ENCODE measurements around the gene RAB11FIP2. TPM values are rescaled to one million over a fixed set of nuclear protein-coding genes. Genes with fewer than 3 reads are reported as not detected.

The RAB11FIP2 gene
- total and polyA plus RNA-seq, 7 donors = 1.4 to 166 (median 40.3) TPM

- no peak for TF ChIP-seq EP300 (IDR thresholded peaks at IDR 0.05)
- TF ChIP-seq POLR2A (IDR thresholded peaks at IDR 0.05) = no peak
- TF ChIP-seq POLR2AphosphoS5 (IDR thresholded peaks at IDR 0.05) = no peak
- TF ChIP-seq CTCF (IDR thresholded peaks at IDR 0.05) = no peak
- DNase-seq = no peak
- no peak overlapping the region for H3K4me3 ChIP-seq
- H3K9me3 ChIP-seq = no peaks in the 10 kb centered on the region
- no peak overlapping the region for H3K27ac ChIP-seq
- intact Hi-C loops (cut with DNase I) = no loop called here
- H3K4me1 ChIP-seq = no peaks in the 10 kb centered on the region
- no peaks in the 10 kb centered on the region for H3K27me3 ChIP-seq
- peaks cover 0 to 24% (median 0%) of the 10 kb centered on the region in 4 donors for H3K36me3 ChIP-seq
These were observed 33.7 kb downstream of the RAB11FIP2 start for GRCh38 chr10:118012952-118013525.

GRCh38 chr10:118007773-118008172 lies 39.0 kb downstream of the RAB11FIP2 start:
- Histone ChIP-seq H3K9me3 (no peaks in the 10 kb centered on the region), H3K4me1 (no peaks in the 10 kb centered on the region), H3K27me3 (no peaks in the 10 kb centered on the region), H3K36me3 (peaks cover 0 to 37% (median 0%) of the 10 kb centered on the region in 4 donors), H3K4me3 (no peak overlapping the region), H3K27ac (no peak overlapping the region)
- 95 to 96% methylated on average over 3 of the region's 3 CpGs for WGBS, 2 donors
- intact Hi-C loops (cut with DNase I) = no loop called here
- DNase-seq = no peak
- TF ChIP-seq POLR2A (IDR thresholded peaks at IDR 0.05) (no peak), CTCF (IDR thresholded peaks at IDR 0.05) (no peak), EP300 (IDR thresholded peaks at IDR 0.05) (no peak), POLR2AphosphoS5 (IDR thresholded peaks at IDR 0.05) (no peak)

- WGBS, 2 donors = 86 to 94% methylated on average over 1 of the region's 1 CpG
- H3K36me3 ChIP-seq = peaks cover 0 to 32% (median 0%) of the 10 kb centered on the region in 4 donors
- H3K4me3 ChIP-seq = no peak overlapping the region
- no peaks in the 10 kb centered on the region for H3K27me3 ChIP-seq
- intact Hi-C loops (cut with DNase I) = no loop called here
- H3K27ac ChIP-seq = no peak overlapping the region
- DNase-seq = no peak
- H3K4me1 ChIP-seq = no peaks in the 10 kb centered on the region
- H3K9me3 ChIP-seq = no peaks in the 10 kb centered on the region
- TF ChIP-seq POLR2AphosphoS5 (IDR thresholded peaks at IDR 0.05) = no peak
- TF ChIP-seq EP300 (IDR thresholded peaks at IDR 0.05) = no peak
- TF ChIP-seq CTCF (IDR thresholded peaks at IDR 0.05) = no peak
- no peak for TF ChIP-seq POLR2A (IDR thresholded peaks at IDR 0.05)
These were observed 43.6 kb downstream of the RAB11FIP2 start for GRCh38 chr10:118003126-118003525.

- WGBS, 2 donors = 90 to 95% methylated on average over 6 of the region's 6 CpGs
- H3K36me3 ChIP-seq = peaks cover 0 to 26% (median 0%) of the 10 kb centered on the region in 4 donors
- H3K4me3 ChIP-seq = no peak overlapping the region
- intact Hi-C loops (cut with DNase I) = no loop called here
- H3K4me1 ChIP-seq = no peaks in the 10 kb centered on the region
- H3K9me3 ChIP-seq = no peaks in the 10 kb centered on the region
- H3K27me3 ChIP-seq = no peaks in the 10 kb centered on the region
- no peak for DNase-seq
- TF ChIP-seq POLR2AphosphoS5 (IDR thresholded peaks at IDR 0.05) = no peak
- no peak for TF ChIP-seq CTCF (IDR thresholded peaks at IDR 0.05)
- TF ChIP-seq POLR2A (IDR thresholded peaks at IDR 0.05) = no peak
- TF ChIP-seq EP300 (IDR thresholded peaks at IDR 0.05) = no peak
- H3K27ac ChIP-seq = no peak overlapping the region
These were observed 44.2 kb downstream of the RAB11FIP2 start for GRCh38 chr10:118002581-118002980.

GRCh38 chr10:117997673-117998072 lies 49.1 kb downstream of the RAB11FIP2 start:
- intact Hi-C loops (cut with DNase I) = no loop called here

More at GRCh38 chr10:117997673-117998072, 49.1 kb downstream of the RAB11FIP2 start:
- Histone ChIP-seq H3K4me3 (no peak overlapping the region), H3K27ac (no peak overlapping the region), H3K4me1 (no peaks in the 10 kb centered on the region), H3K36me3 (peaks cover 0 to 18% (median 0%) of the 10 kb centered on the region in 4 donors), H3K27me3 (no peaks in the 10 kb centered on the region), H3K9me3 (no peaks in the 10 kb centered on the region)
- 94 to 96% methylated on average over 1 of the region's 1 CpG for WGBS, 2 donors
- TF ChIP-seq EP300 (IDR thresholded peaks at IDR 0.05) (no peak), CTCF (IDR thresholded peaks at IDR 0.05) (no peak), POLR2A (IDR thresholded peaks at IDR 0.05) (no peak), POLR2AphosphoS5 (IDR thresholded peaks at IDR 0.05) (no peak)
- DNase-seq = no peak
